Stomach (tissue), 9 donors: ENCODE data around the gene RAB1A. TPM values are rescaled to one million over a fixed set of nuclear protein-coding genes. Genes with fewer than 3 reads are reported as not detected.

Experiments
- DNase-seq, 2 donors: peaks; one replicate each; pipeline versions ENCODE4 v3.0.0 to v3.0.0-alpha.2; 2013 to 2019
- H3K27ac ChIP-seq, 5 donors: fragments of 200-600 bp in 4 of 5; sonication (generic) in 4 of 5; one replicate each; pipeline ENCODE4 v1.5.1; 2013 to 2019; ENCODE audit warnings: mild to moderate bottlenecking in 1 of 5, moderate library complexity in 1 of 5
- H3K27me3 ChIP-seq, 3 donors: fragments of 200-600 bp; sonication (generic); one replicate each; pipeline ENCODE4 v1.5.1; 2017 to 2019; ENCODE audit warnings: mixed run types in 1 of 3
- H3K36me3 ChIP-seq, 4 donors: fragments of 200-600 bp; sonication (generic); 1 replicate in 3 of 4; 2 replicates in 1 of 4; pipeline ENCODE4 v1.5.1; 2016 to 2019
- H3K4me1 ChIP-seq, 4 donors: fragments of 200-600 bp; sonication (generic); one replicate each; pipeline ENCODE4 v1.5.1; 2016 to 2019
- H3K4me3 ChIP-seq, 4 donors: fragments of 200-600 bp; sonication (generic) in 3 of 4; one replicate each; pipeline ENCODE4 v1.5.1; 2016 to 2019; ENCODE audit warnings: mild to moderate bottlenecking in 1 of 4
- H3K9me3 ChIP-seq, 4 donors: fragments of 200-600 bp; sonication (generic); one replicate each; pipeline ENCODE4 v1.5.1; 2016 to 2019
- EP300 ChIP-seq: sonication (generic); formaldehyde crosslinking; IDR thresholded peaks from one replicate; pipeline ENCODE4 v1.6.1; 2017; ENCODE audit warnings: antibody characterized with exemption
- POLR2A ChIP-seq, 4 donors: fragments of 450-650 bp; IDR thresholded peaks; one replicate each; pipeline ENCODE4 v1.6.1; 2016; ENCODE audit warnings: antibody characterized with exemption in 4 of 4, control low read depth in 2 of 4, mild to moderate bottlenecking in 1 of 4, moderate library complexity in 1 of 4
- POLR2AphosphoS5 ChIP-seq, 3 donors: sonication (generic); formaldehyde crosslinking; IDR thresholded peaks; one replicate each; pipeline ENCODE4 v1.6.1; 2016; ENCODE audit warnings: antibody characterized with exemption in 3 of 3
- WGBS, 5 donors: extraction: QIAGEN DNeasy Blood & Tissue Kit in 3 of 5; methylation state at CpG; one replicate each; pipeline versions ENCODE4 v1.1.5 to v1.1.7; 2013 to 2018; 5-methylcytosine and 5-hydroxymethylcytosine counted together
- intact Hi-C: fragments of 100-400 bp; cut with DNase I; formaldehyde crosslinking; loops from one replicate; pipeline ENCODE4 v1.15.1; 2023; ENCODE audit warnings: low total_unique reads
- polyA plus RNA-seq, 3 donors: library from polyadenylated mRNA; stranded (reverse); fragments of 200-250 nt; gene quantifications; one replicate each; pipeline ENCODE4 v1.2.3, GENCODE V29; 2013
- total RNA-seq, 5 donors: library from RNA; depleted of rRNA; stranded (reverse); fragments of >200 nt; gene quantifications; one replicate each; pipeline versions ENCODE4 v1.1.0 to v1.2.3, GENCODE V29; 2014 to 2016
- TF ChIP-seq, protein P1 (sequence below), 7 experiments: fragments of 450-650 bp in 4 of 7; fragments of 200-600 bp in 3 of 7; sonication (generic) in 3 of 7; IDR thresholded peaks; one replicate each; pipeline ENCODE4 v1.5.1; 2016 to 2019; ENCODE audit warnings: antibody characterized with exemption in 7 of 7, control low read depth in 2 of 7, mild to moderate bottlenecking in 1 of 7
- donor health status: healthy with polysubstance abuse.
- donor health status: Bipolar disorder and iron deficiency.
- donor health status: healthy.

The RAB1A gene
- total and polyA plus RNA-seq, 8 donors = 58.2 to 160 (median 88.1) TPM

DNA sequence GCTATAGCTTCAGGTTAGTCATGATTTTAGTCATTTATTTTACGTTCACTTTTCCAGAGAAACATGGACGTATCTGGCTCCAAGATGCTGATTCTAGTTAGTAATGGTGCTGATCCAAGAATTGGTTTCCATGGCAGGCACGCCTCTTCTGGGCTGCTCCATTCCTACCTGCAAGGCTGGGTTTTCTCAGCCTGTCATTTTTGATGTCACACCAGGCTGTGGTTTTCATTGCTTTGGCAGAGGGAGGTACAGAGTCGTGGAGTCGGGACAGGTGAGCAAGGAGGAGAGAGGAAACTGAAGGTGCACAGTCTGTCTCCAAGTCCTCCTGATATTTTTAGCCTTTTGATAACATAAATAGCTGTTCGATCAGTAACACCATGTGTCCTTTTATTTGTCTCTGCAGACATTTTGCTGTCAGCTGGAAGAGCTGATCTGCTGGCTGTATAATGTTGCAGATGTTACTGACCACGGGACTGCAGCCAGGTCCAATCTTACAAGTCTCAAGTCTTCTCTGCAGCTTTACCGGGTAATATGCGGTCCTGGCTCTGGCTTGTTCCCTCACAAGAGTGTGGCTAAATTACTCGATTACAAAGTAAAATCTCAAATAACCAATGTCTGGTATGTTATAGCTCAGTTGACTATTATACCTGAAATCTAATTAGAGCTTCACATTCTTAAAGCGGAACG lies 55.9 kb downstream of the RAB1A start:
- no peak for DNase-seq
- Histone ChIP-seq H3K27me3 (no peaks in the 10 kb centered on the region), H3K4me1 (peaks cover 36 to 66% (median 54%) of the 10 kb centered on the region in 4 donors), H3K9me3 (no peaks in the 10 kb centered on the region), H3K27ac (no peak overlapping the region), H3K36me3 (peaks cover 39 to 82% (median 75%) of the 10 kb centered on the region in 4 donors), H3K4me3 (no peak overlapping the region)
- WGBS, 5 donors = 65 to 81% (median 72%) methylated on average over 12 of the region's 12 CpGs
- TF ChIP-seq EP300 = no peak
- no peak for TF ChIP-seq POLR2A (IDR thresholded peaks at IDR 0.05)
- TF ChIP-seq POLR2AphosphoS5 (IDR thresholded peaks at IDR 0.05) = no peak
- TF ChIP-seq, protein P1, sequence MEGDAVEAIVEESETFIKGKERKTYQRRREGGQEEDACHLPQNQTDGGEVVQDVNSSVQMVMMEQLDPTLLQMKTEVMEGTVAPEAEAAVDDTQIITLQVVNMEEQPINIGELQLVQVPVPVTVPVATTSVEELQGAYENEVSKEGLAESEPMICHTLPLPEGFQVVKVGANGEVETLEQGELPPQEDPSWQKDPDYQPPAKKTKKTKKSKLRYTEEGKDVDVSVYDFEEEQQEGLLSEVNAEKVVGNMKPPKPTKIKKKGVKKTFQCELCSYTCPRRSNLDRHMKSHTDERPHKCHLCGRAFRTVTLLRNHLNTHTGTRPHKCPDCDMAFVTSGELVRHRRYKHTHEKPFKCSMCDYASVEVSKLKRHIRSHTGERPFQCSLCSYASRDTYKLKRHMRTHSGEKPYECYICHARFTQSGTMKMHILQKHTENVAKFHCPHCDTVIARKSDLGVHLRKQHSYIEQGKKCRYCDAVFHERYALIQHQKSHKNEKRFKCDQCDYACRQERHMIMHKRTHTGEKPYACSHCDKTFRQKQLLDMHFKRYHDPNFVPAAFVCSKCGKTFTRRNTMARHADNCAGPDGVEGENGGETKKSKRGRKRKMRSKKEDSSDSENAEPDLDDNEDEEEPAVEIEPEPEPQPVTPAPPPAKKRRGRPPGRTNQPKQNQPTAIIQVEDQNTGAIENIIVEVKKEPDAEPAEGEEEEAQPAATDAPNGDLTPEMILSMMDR (IDR thresholded peaks at IDR 0.05) = no peak
- intact Hi-C loops = no loop called here

DNA sequence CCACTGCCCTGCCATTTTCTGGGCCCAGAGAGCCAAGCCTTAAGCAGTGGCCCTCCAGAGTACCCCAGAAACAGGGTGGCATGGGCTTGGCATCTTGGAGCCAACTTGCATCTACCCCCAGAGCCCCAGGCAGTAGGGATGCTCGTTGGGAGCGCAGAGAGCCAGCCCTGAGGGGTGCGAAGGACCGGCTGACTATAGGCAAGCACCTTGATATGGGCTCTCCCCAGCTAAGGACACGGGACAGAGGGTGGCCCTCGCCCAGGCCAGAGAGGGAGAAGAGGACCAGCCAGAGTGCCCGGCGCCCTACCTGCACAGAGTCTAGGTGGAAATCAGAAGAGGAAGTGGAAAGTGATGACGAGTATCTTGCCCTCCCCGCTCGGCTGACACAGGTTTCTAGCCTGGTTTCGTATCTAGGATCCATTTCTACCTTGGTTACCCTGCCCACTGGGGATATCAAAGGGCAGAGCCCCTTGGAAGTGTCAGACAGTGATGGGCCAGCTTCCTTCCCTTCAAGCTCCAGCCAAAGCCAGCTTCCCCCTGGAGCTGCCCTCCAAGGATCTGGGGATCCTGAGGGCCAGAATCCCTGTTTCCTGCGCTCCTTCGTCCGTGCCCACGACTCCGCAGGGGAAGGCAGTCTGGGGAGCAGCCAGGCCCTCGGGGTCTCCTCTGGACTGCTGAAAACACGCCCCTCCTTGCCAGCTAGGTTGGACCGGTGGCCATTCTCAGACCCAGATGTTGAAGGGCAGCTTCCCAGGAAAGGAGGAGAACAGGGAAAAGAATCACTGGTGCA lies 57.5 kb downstream of the RAB1A start:
- peaks cover 30 to 65% (median 59%) of the 10 kb centered on the region in 4 donors for H3K36me3 ChIP-seq
- 82 to 88% (median 86%) methylated on average over 19 to 20 of the region's 20 CpGs for WGBS, 5 donors
- DNase-seq = no peak
- no peaks in the 10 kb centered on the region for H3K9me3 ChIP-seq
- peaks cover 43 to 80% (median 65%) of the 10 kb centered on the region in 4 donors for H3K4me1 ChIP-seq
- intact Hi-C loops = no loop called here
- peak overlapping the region in 4 of 5 donors; percentile 7 to 67 (median 46) for H3K27ac ChIP-seq
- H3K4me3 ChIP-seq = no peak overlapping the region
- no peaks in the 10 kb centered on the region for H3K27me3 ChIP-seq
- TF ChIP-seq POLR2AphosphoS5 (IDR thresholded peaks at IDR 0.05) = no peak
- TF ChIP-seq, protein P1 (IDR thresholded peaks at IDR 0.05) = no peak
- TF ChIP-seq POLR2A (IDR thresholded peaks at IDR 0.05) = no peak
- TF ChIP-seq EP300 = no peak

DNA sequence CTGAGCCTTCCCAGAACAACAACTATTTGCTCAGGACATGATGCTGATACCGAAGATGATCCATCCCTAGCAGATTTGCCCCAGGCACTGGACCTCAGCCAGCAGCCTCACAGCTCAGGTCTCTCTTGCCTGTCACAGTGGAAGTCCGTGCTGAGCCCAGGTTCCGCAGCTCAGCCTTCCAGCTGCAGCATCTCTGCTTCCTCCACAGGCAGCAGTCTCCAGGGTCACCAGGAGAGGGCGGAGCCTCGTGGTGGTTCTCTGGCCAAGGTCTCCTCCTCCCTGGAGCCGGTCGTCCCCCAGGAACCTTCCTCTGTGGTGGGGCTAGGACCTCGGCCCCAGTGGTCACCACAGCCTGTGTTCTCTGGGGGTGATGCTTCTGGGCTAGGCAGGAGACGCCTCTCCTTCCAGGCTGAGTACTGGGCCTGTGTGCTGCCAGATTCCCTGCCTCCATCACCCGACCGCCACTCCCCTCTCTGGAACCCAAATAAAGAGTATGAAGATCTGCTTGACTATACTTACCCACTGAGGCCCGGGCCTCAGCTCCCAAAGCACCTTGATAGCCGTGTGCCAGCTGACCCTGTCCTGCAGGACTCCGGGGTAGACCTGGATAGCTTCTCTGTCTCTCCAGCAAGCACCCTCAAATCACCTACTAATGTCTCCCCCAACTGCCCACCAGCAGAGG lies 58.3 kb downstream of the RAB1A start:
- Histone ChIP-seq H3K4me3 (no peak overlapping the region), H3K9me3 (no peaks in the 10 kb centered on the region), H3K27me3 (no peaks in the 10 kb centered on the region), H3K36me3 (peaks cover 30 to 62% (median 55%) of the 10 kb centered on the region in 4 donors), H3K27ac (peak overlapping the region in 4 of 5 donors; percentile 5 to 67 (median 66)), H3K4me1 (peaks cover 37 to 79% (median 63%) of the 10 kb centered on the region in 4 donors)
- TF ChIP-seq, protein P1 (IDR thresholded peaks at IDR 0.05) = peak in 1 of 7 experiments; percentile 26
- TF ChIP-seq POLR2A (IDR thresholded peaks at IDR 0.05) = no peak
- no peak for DNase-seq
- intact Hi-C loops = no loop called here
- WGBS, 5 donors = 66 to 73% (median 68%) methylated on average over 12 to 14 of the region's 14 CpGs

DNA sequence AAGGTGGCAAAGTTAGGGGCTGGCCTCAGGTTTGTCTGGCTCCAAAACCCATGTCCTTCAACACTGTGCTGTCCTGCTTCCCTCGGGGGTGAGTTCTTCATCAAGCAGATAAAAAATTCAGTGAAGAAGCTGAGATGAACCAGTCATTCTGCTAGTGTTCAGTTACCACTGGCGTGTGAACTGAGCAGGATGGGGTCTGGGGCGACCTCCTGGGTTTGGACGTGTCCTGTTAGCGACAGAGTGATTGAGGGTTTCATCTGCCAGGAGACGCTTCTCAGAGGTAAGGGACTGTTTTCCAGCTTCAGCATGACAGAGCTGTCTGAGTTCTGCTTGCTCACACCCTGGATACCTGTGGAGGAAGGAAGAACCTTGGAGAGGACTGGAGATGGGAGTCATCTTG lies 59.0 kb downstream of the RAB1A start:
- peaks cover 30 to 61% (median 55%) of the 10 kb centered on the region in 4 donors for H3K36me3 ChIP-seq

More for the DNA sequence above, 59.0 kb downstream of the RAB1A start:
- no peak for DNase-seq
- Histone ChIP-seq H3K9me3 (no peaks in the 10 kb centered on the region), H3K4me1 (peaks cover 31 to 77% (median 58%) of the 10 kb centered on the region in 4 donors), H3K27ac (peak overlapping the region in 4 of 5 donors; percentile 30 to 67 (median 66)), H3K4me3 (no peak overlapping the region), H3K27me3 (no peaks in the 10 kb centered on the region)
- intact Hi-C loops = no loop called here
- 78 to 87% (median 85%) methylated on average over 5 to 6 of the region's 6 CpGs for WGBS, 5 donors
- TF ChIP-seq POLR2A (IDR thresholded peaks at IDR 0.05) (no peak), POLR2AphosphoS5 (IDR thresholded peaks at IDR 0.05) (no peak)
- TF ChIP-seq, protein P1 (IDR thresholded peaks at IDR 0.05) = no peak
